H9 (cell line): Measurements from ENCODE around the gene WDR55. TPM values are rescaled to one million over a fixed set of nuclear protein-coding genes. Genes with fewer than 3 reads are reported as not detected.

Experiments
- DNase-seq: peaks from one replicate; pipeline ENCODE4 v3.0.0-alpha.2; 2017
- H2AFZ ChIP-seq: one replicate; pipeline ENCODE4 v1.6.1; 2013; ENCODE audit warnings: mild to moderate bottlenecking, low read length, control low read depth, moderate library complexity
- H2AK5ac ChIP-seq: 2 replicates; pipeline ENCODE4 v1.6.1; 2013; ENCODE audit warnings: low read length, control low read depth, mixed read lengths; ENCODE audit not compliant: insufficient read length
- H2BK120ac ChIP-seq: one replicate; pipeline ENCODE4 v1.6.1; 2013; ENCODE audit warnings: low read depth, mild to moderate bottlenecking, low read length, control low read depth, inconsistent platforms; ENCODE audit not compliant: poor library complexity, severe bottlenecking
- H2BK12ac ChIP-seq: 2 replicates; pipeline ENCODE4 v1.6.1; 2013; ENCODE audit warnings: low read length, control low read depth, mixed read lengths, low read depth; ENCODE audit not compliant: insufficient read length
- H2BK15ac ChIP-seq: 2 replicates; pipeline ENCODE4 v1.6.1; 2013; ENCODE audit warnings: low read depth, low read length, control low read depth
- H2BK20ac ChIP-seq: one replicate; pipeline ENCODE4 v1.6.1; 2013; ENCODE audit warnings: low read depth, mild to moderate bottlenecking, low read length, control low read depth, inconsistent platforms; ENCODE audit not compliant: poor library complexity, severe bottlenecking
- H2BK5ac ChIP-seq: 2 replicates; pipeline ENCODE4 v1.6.1; 2013; ENCODE audit warnings: low read length, control low read depth, mixed read lengths; ENCODE audit not compliant: insufficient read length
- H3K14ac ChIP-seq: 2 replicates; pipeline ENCODE4 v1.6.1; 2013; ENCODE audit warnings: low read length, control low read depth; ENCODE audit not compliant: insufficient read depth
- H3K18ac ChIP-seq: 2 replicates; pipeline ENCODE4 v1.6.1; 2013; ENCODE audit warnings: low read depth, mild to moderate bottlenecking, mixed read lengths, low read length, control low read depth; ENCODE audit not compliant: insufficient read length
- H3K23ac ChIP-seq: 2 replicates; pipeline ENCODE4 v1.6.1; 2013; ENCODE audit warnings: low read length, control low read depth, mixed read lengths, low read depth; ENCODE audit not compliant: insufficient read length
- H3K23me2 ChIP-seq: 2 replicates; pipeline ENCODE4 v1.6.1; 2013; ENCODE audit warnings: low read depth, mild to moderate bottlenecking, mixed read lengths, low read length, control low read depth; ENCODE audit not compliant: insufficient read length, poor library complexity, severe bottlenecking
- H3K27ac ChIP-seq: 2 replicates; pipeline ENCODE4 v1.5.1; 2013; ENCODE audit warnings: low read length, control low read depth, mixed read lengths, low read depth; ENCODE audit not compliant: insufficient read length
- H3K27me3 ChIP-seq: 2 replicates; pipeline ENCODE4 v1.6.1; 2013; ENCODE audit warnings: low read length, control low read depth, inconsistent platforms; ENCODE audit not compliant: insufficient read depth
- H3K4ac ChIP-seq: 2 replicates; pipeline ENCODE4 v1.6.1; 2013; ENCODE audit warnings: low read depth, mild to moderate bottlenecking, control low read depth, inconsistent platforms, low read length, moderate library complexity
- H3K4me1 ChIP-seq: 2 replicates; pipeline ENCODE4 v1.6.1; 2013; ENCODE audit warnings: low read length, control low read depth, inconsistent platforms; ENCODE audit not compliant: insufficient read depth
- H3K4me2 ChIP-seq: 2 replicates; pipeline ENCODE4 v1.6.1; 2013; ENCODE audit warnings: low read length, control low read depth, mixed read lengths; ENCODE audit not compliant: insufficient read length, insufficient read depth
- H3K56ac ChIP-seq: 2 replicates; pipeline ENCODE4 v1.6.1; 2013; ENCODE audit warnings: low read depth, mild to moderate bottlenecking, mixed read lengths, low read length, control low read depth; ENCODE audit not compliant: insufficient read length
- H3K79me1 ChIP-seq: 2 replicates; pipeline ENCODE4 v1.6.1; 2013; ENCODE audit warnings: low read depth, mild to moderate bottlenecking, moderate library complexity, low read length, control low read depth, inconsistent platforms; ENCODE audit not compliant: insufficient read depth, poor library complexity, severe bottlenecking
- H3K79me2 ChIP-seq: 2 replicates; pipeline ENCODE4 v1.6.1; 2013; ENCODE audit warnings: low read length, control low read depth, inconsistent platforms; ENCODE audit not compliant: insufficient read depth
- H3K9ac ChIP-seq: 2 replicates; pipeline ENCODE4 v1.6.1; 2013; ENCODE audit warnings: low read length, control low read depth, mixed read lengths; ENCODE audit not compliant: insufficient read length; ENCODE audit errors: extremely low read depth
- H3K9me3 ChIP-seq: one replicate; pipeline ENCODE4 v1.6.1; 2013; ENCODE audit warnings: low read depth, low read length, inconsistent platforms; ENCODE audit not compliant: control insufficient read depth
- H3T11ph ChIP-seq: one replicate; pipeline ENCODE4 v1.6.1; 2013; ENCODE audit warnings: mild to moderate bottlenecking, low read length, control low read depth, inconsistent platforms
- H4K20me1 ChIP-seq: one replicate; pipeline ENCODE4 v1.6.1; 2013; ENCODE audit not compliant: control insufficient read depth, insufficient read length, insufficient read depth
- H4K5ac ChIP-seq: 2 replicates; pipeline ENCODE4 v1.6.1; 2013; ENCODE audit warnings: low read depth, mild to moderate bottlenecking, mixed read lengths, low read length, control low read depth; ENCODE audit not compliant: insufficient read length
- H4K8ac ChIP-seq: replicated peaks from 2 replicates; pipeline ENCODE4 v1.6.1; 2013; ENCODE audit warnings: low read length, control low read depth, mixed read lengths, low read depth; ENCODE audit not compliant: insufficient read length
- H4K91ac ChIP-seq: 2 replicates; pipeline ENCODE4 v1.6.1; 2013; ENCODE audit warnings: low read depth, mild to moderate bottlenecking, moderate library complexity, mixed read lengths, low read length, control low read depth; ENCODE audit not compliant: insufficient read length
- H3K27ac Mint-ChIP-seq, 3 experiments: 2 replicates in 2 of 3; 3 replicates in 1 of 3; pipeline ENCODE4 v1.8.0; 2020 to 2021; ENCODE audit warnings: mixed read lengths in 3 of 3, mild to moderate bottlenecking in 1 of 3, moderate library complexity in 1 of 3
- H3K27me3 Mint-ChIP-seq: 2 replicates; pipeline ENCODE4 v1.8.0; 2021; ENCODE audit warnings: low read depth, mild to moderate bottlenecking, moderate library complexity, mixed read lengths
- H3K36me3 Mint-ChIP-seq, 3 experiments: 2 replicates in 2 of 3; 3 replicates in 1 of 3; pipeline ENCODE4 v1.8.0; 2020 to 2021; ENCODE audit warnings: low read depth in 3 of 3, mixed read lengths in 3 of 3; ENCODE audit not compliant: insufficient read depth in 1 of 3
- H3K4me1 Mint-ChIP-seq, 2 experiments: 2 replicates each; pipeline ENCODE4 v1.8.0; 2020; ENCODE audit warnings: mixed read lengths in 2 of 2
- H3K4me3 Mint-ChIP-seq, 2 experiments: 2 replicates in 1 of 2; 3 replicates in 1 of 2; pipeline ENCODE4 v1.8.0; 2020 to 2021; ENCODE audit warnings: mild to moderate bottlenecking in 2 of 2, mixed read lengths in 2 of 2, moderate library complexity in 1 of 2
- H3K9me3 Mint-ChIP-seq, 2 experiments: 2 replicates in 1 of 2; 3 replicates in 1 of 2; pipeline ENCODE4 v1.8.0; 2020; ENCODE audit warnings: mild to moderate bottlenecking in 2 of 2, mixed read lengths in 2 of 2, moderate library complexity in 1 of 2
- CTCF ChIP-seq: fragments of 200-600 bp; sonication (generic); conservative IDR thresholded peaks from 3 replicates; pipeline ENCODE4 v1.8.0; 2021; ENCODE audit warnings: antibody characterized with exemption, mild to moderate bottlenecking
- WGBS: extraction: QIAGEN DNeasy Blood & Tissue Kit; methylation state at CpG from one replicate; pipeline ENCODE4 v1.1.7; 2013; ENCODE audit warnings: missing lambda C conversion rate, low lambda C conversion rate, mixed read lengths; ENCODE audit not compliant: insufficient read length; ENCODE audit errors: extremely low coverage; 5-methylcytosine and 5-hydroxymethylcytosine counted together
- total RNA-seq: library from RNA; stranded (reverse); gene quantifications from 2 replicates; pipeline ENCODE4 v1.2.1, GENCODE V29; 2021

The WDR55 gene
- total RNA-seq, 1 experiment from 2014 or later: 24.7 TPM

GRCh38 chr5:140672455-140673186, 7.9 kb downstream of the WDR55 start:
- no peak overlapping the region for H2AFZ ChIP-seq
- peak; percentile 69 for DNase-seq
- no peak for TF ChIP-seq CTCF

More at GRCh38 chr5:140672455-140673186, 7.9 kb downstream of the WDR55 start:
- no peak overlapping the region for H2BK12ac ChIP-seq
- no peaks in the 10 kb centered on the region for H3K27me3 Mint-ChIP-seq
- H2AK5ac ChIP-seq: no peak overlapping the region
- H3K4me3 Mint-ChIP-seq: no peak overlapping the region
- no peak overlapping the region for H3K14ac ChIP-seq
- no peak overlapping the region for H3K4ac ChIP-seq
- H3K9me3 ChIP-seq: no peaks in the 10 kb centered on the region
- no peaks in the 10 kb centered on the region for H3K23me2 ChIP-seq
- no peak overlapping the region for H3K27ac ChIP-seq
- H3K36me3 Mint-ChIP-seq: peaks cover 28 to 81% (median 55%) of the 10 kb centered on the region in 3 experiments
- H4K20me1 ChIP-seq: no peaks in the 10 kb centered on the region
- WGBS: no CpG with 5 or more reads among the region's 70 CpGs
- no peak overlapping the region for H2BK120ac ChIP-seq
- no peak overlapping the region for H2BK15ac ChIP-seq
- no peak overlapping the region for H2BK20ac ChIP-seq
- no peaks in the 10 kb centered on the region for H3K4me1 ChIP-seq
- no peak overlapping the region for H3K27ac Mint-ChIP-seq
- peaks cover 0 to 6% of the 10 kb centered on the region in 2 experiments; a peak in 1 of 4 replicates for H3K4me1 Mint-ChIP-seq
- H3K79me1 ChIP-seq: no peaks in the 10 kb centered on the region
- H4K91ac ChIP-seq: no peak overlapping the region
- H3K79me2 ChIP-seq: no peaks in the 10 kb centered on the region
- H4K8ac ChIP-seq: no peak overlapping the region
- H3K18ac ChIP-seq: no peak overlapping the region
- H2BK5ac ChIP-seq: no peak overlapping the region
- H3T11ph ChIP-seq: no peak overlapping the region
- no peak overlapping the region for H3K23ac ChIP-seq
- no peak overlapping the region for H3K56ac ChIP-seq
- H3K9ac ChIP-seq: no peak overlapping the region
- H4K5ac ChIP-seq: no peak overlapping the region
- no peaks in the 10 kb centered on the region for H3K27me3 ChIP-seq
- no peak overlapping the region for H3K4me2 ChIP-seq
- no peaks in the 10 kb centered on the region for H3K9me3 Mint-ChIP-seq
